H9 (cell line): ENCODE measurements around the gene PLPP1. TPM values are rescaled to one million over a fixed set of nuclear protein-coding genes. Genes with fewer than 3 reads are reported as not detected.

Source experiments
- DNase-seq: peaks from one replicate; pipeline ENCODE4 v3.0.0-alpha.2; 2017
- H2AFZ ChIP-seq: one replicate; pipeline ENCODE4 v1.6.1; 2013; ENCODE audit warnings: mild to moderate bottlenecking, low read length, control low read depth, moderate library complexity
- H2AK5ac ChIP-seq: 2 replicates; pipeline ENCODE4 v1.6.1; 2013; ENCODE audit warnings: low read length, control low read depth, mixed read lengths; ENCODE audit not compliant: insufficient read length
- H2BK120ac ChIP-seq: one replicate; pipeline ENCODE4 v1.6.1; 2013; ENCODE audit warnings: low read depth, mild to moderate bottlenecking, low read length, control low read depth, inconsistent platforms; ENCODE audit not compliant: poor library complexity, severe bottlenecking
- H2BK12ac ChIP-seq: 2 replicates; pipeline ENCODE4 v1.6.1; 2013; ENCODE audit warnings: low read length, control low read depth, mixed read lengths, low read depth; ENCODE audit not compliant: insufficient read length
- H2BK15ac ChIP-seq: 2 replicates; pipeline ENCODE4 v1.6.1; 2013; ENCODE audit warnings: low read depth, low read length, control low read depth
- H2BK20ac ChIP-seq: one replicate; pipeline ENCODE4 v1.6.1; 2013; ENCODE audit warnings: low read depth, mild to moderate bottlenecking, low read length, control low read depth, inconsistent platforms; ENCODE audit not compliant: poor library complexity, severe bottlenecking
- H2BK5ac ChIP-seq: 2 replicates; pipeline ENCODE4 v1.6.1; 2013; ENCODE audit warnings: low read length, control low read depth, mixed read lengths; ENCODE audit not compliant: insufficient read length
- H3K14ac ChIP-seq: 2 replicates; pipeline ENCODE4 v1.6.1; 2013; ENCODE audit warnings: low read length, control low read depth; ENCODE audit not compliant: insufficient read depth
- H3K18ac ChIP-seq: 2 replicates; pipeline ENCODE4 v1.6.1; 2013; ENCODE audit warnings: low read depth, mild to moderate bottlenecking, mixed read lengths, low read length, control low read depth; ENCODE audit not compliant: insufficient read length
- H3K23ac ChIP-seq: 2 replicates; pipeline ENCODE4 v1.6.1; 2013; ENCODE audit warnings: low read length, control low read depth, mixed read lengths, low read depth; ENCODE audit not compliant: insufficient read length
- H3K23me2 ChIP-seq: 2 replicates; pipeline ENCODE4 v1.6.1; 2013; ENCODE audit warnings: low read depth, mild to moderate bottlenecking, mixed read lengths, low read length, control low read depth; ENCODE audit not compliant: insufficient read length, poor library complexity, severe bottlenecking
- H3K27ac ChIP-seq: 2 replicates; pipeline ENCODE4 v1.5.1; 2013; ENCODE audit warnings: low read length, control low read depth, mixed read lengths, low read depth; ENCODE audit not compliant: insufficient read length
- H3K27me3 ChIP-seq: 2 replicates; pipeline ENCODE4 v1.6.1; 2013; ENCODE audit warnings: low read length, control low read depth, inconsistent platforms; ENCODE audit not compliant: insufficient read depth
- H3K4ac ChIP-seq: 2 replicates; pipeline ENCODE4 v1.6.1; 2013; ENCODE audit warnings: low read depth, mild to moderate bottlenecking, control low read depth, inconsistent platforms, low read length, moderate library complexity
- H3K4me1 ChIP-seq: 2 replicates; pipeline ENCODE4 v1.6.1; 2013; ENCODE audit warnings: low read length, control low read depth, inconsistent platforms; ENCODE audit not compliant: insufficient read depth
- H3K4me2 ChIP-seq: 2 replicates; pipeline ENCODE4 v1.6.1; 2013; ENCODE audit warnings: low read length, control low read depth, mixed read lengths; ENCODE audit not compliant: insufficient read length, insufficient read depth
- H3K56ac ChIP-seq: 2 replicates; pipeline ENCODE4 v1.6.1; 2013; ENCODE audit warnings: low read depth, mild to moderate bottlenecking, mixed read lengths, low read length, control low read depth; ENCODE audit not compliant: insufficient read length
- H3K79me1 ChIP-seq: 2 replicates; pipeline ENCODE4 v1.6.1; 2013; ENCODE audit warnings: low read depth, mild to moderate bottlenecking, moderate library complexity, low read length, control low read depth, inconsistent platforms; ENCODE audit not compliant: insufficient read depth, poor library complexity, severe bottlenecking
- H3K79me2 ChIP-seq: 2 replicates; pipeline ENCODE4 v1.6.1; 2013; ENCODE audit warnings: low read length, control low read depth, inconsistent platforms; ENCODE audit not compliant: insufficient read depth
- H3K9ac ChIP-seq: 2 replicates; pipeline ENCODE4 v1.6.1; 2013; ENCODE audit warnings: low read length, control low read depth, mixed read lengths; ENCODE audit not compliant: insufficient read length; ENCODE audit errors: extremely low read depth
- H3K9me3 ChIP-seq: one replicate; pipeline ENCODE4 v1.6.1; 2013; ENCODE audit warnings: low read depth, low read length, inconsistent platforms; ENCODE audit not compliant: control insufficient read depth
- H3T11ph ChIP-seq: one replicate; pipeline ENCODE4 v1.6.1; 2013; ENCODE audit warnings: mild to moderate bottlenecking, low read length, control low read depth, inconsistent platforms
- H4K20me1 ChIP-seq: one replicate; pipeline ENCODE4 v1.6.1; 2013; ENCODE audit not compliant: control insufficient read depth, insufficient read length, insufficient read depth
- H4K5ac ChIP-seq: 2 replicates; pipeline ENCODE4 v1.6.1; 2013; ENCODE audit warnings: low read depth, mild to moderate bottlenecking, mixed read lengths, low read length, control low read depth; ENCODE audit not compliant: insufficient read length
- H4K8ac ChIP-seq: replicated peaks from 2 replicates; pipeline ENCODE4 v1.6.1; 2013; ENCODE audit warnings: low read length, control low read depth, mixed read lengths, low read depth; ENCODE audit not compliant: insufficient read length
- H4K91ac ChIP-seq: 2 replicates; pipeline ENCODE4 v1.6.1; 2013; ENCODE audit warnings: low read depth, mild to moderate bottlenecking, moderate library complexity, mixed read lengths, low read length, control low read depth; ENCODE audit not compliant: insufficient read length
- H3K27ac Mint-ChIP-seq, 3 experiments: 2 replicates in 2 of 3; 3 replicates in 1 of 3; pipeline ENCODE4 v1.8.0; 2020 to 2021; ENCODE audit warnings: mixed read lengths in 3 of 3, mild to moderate bottlenecking in 1 of 3, moderate library complexity in 1 of 3
- H3K27me3 Mint-ChIP-seq: 2 replicates; pipeline ENCODE4 v1.8.0; 2021; ENCODE audit warnings: low read depth, mild to moderate bottlenecking, moderate library complexity, mixed read lengths
- H3K36me3 Mint-ChIP-seq, 3 experiments: 2 replicates in 2 of 3; 3 replicates in 1 of 3; pipeline ENCODE4 v1.8.0; 2020 to 2021; ENCODE audit warnings: low read depth in 3 of 3, mixed read lengths in 3 of 3; ENCODE audit not compliant: insufficient read depth in 1 of 3
- H3K4me1 Mint-ChIP-seq, 2 experiments: 2 replicates each; pipeline ENCODE4 v1.8.0; 2020; ENCODE audit warnings: mixed read lengths in 2 of 2
- H3K4me3 Mint-ChIP-seq, 2 experiments: 2 replicates in 1 of 2; 3 replicates in 1 of 2; pipeline ENCODE4 v1.8.0; 2020 to 2021; ENCODE audit warnings: mild to moderate bottlenecking in 2 of 2, mixed read lengths in 2 of 2, moderate library complexity in 1 of 2
- H3K9me3 Mint-ChIP-seq, 2 experiments: 2 replicates in 1 of 2; 3 replicates in 1 of 2; pipeline ENCODE4 v1.8.0; 2020; ENCODE audit warnings: mild to moderate bottlenecking in 2 of 2, mixed read lengths in 2 of 2, moderate library complexity in 1 of 2
- CTCF ChIP-seq: fragments of 200-600 bp; sonication (generic); conservative IDR thresholded peaks from 3 replicates; pipeline ENCODE4 v1.8.0; 2021; ENCODE audit warnings: antibody characterized with exemption, mild to moderate bottlenecking
- WGBS: extraction: QIAGEN DNeasy Blood & Tissue Kit; methylation state at CpG from one replicate; pipeline ENCODE4 v1.1.7; 2013; ENCODE audit warnings: missing lambda C conversion rate, low lambda C conversion rate, mixed read lengths; ENCODE audit not compliant: insufficient read length; ENCODE audit errors: extremely low coverage; 5-methylcytosine and 5-hydroxymethylcytosine counted together
- total RNA-seq: library from RNA; stranded (reverse); gene quantifications from 2 replicates; pipeline ENCODE4 v1.2.1, GENCODE V29; 2021

PLPP1 gene
- total RNA-seq, 1 experiment from 2014 or later = 85.9 TPM

- H4K5ac ChIP-seq = no peak overlapping the region
- H3K4ac ChIP-seq = no peak overlapping the region
- H2AFZ ChIP-seq = no peak overlapping the region
- H3T11ph ChIP-seq = no peak overlapping the region
- H3K4me1 ChIP-seq = no peaks in the 10 kb centered on the region; the same call in 1 of the 2 replicates
- no peaks in the 10 kb centered on the region for H4K20me1 ChIP-seq
- no peak overlapping the region for H3K9ac ChIP-seq
- H2AK5ac ChIP-seq = no peak overlapping the region
- no peak overlapping the region for H3K14ac ChIP-seq
- no peak overlapping the region for H2BK120ac ChIP-seq
- no peaks in the 10 kb centered on the region for H3K79me1 ChIP-seq
- Mint-ChIP-seq H3K4me3 (no peak overlapping the region), H3K4me1 (peaks cover 14 to 15% of the 10 kb centered on the region in 2 experiments), H3K27ac (no peak overlapping the region), H3K27me3 (no peaks in the 10 kb centered on the region), H3K36me3 (no peaks in the 10 kb centered on the region; a peak in 1 of 7 replicates), H3K9me3 (peaks cover 0 to 5% of the 10 kb centered on the region in 2 experiments; a peak in 1 of 5 replicates)
- H3K23ac ChIP-seq = no peak overlapping the region
- no peak overlapping the region for H2BK15ac ChIP-seq
- no peak overlapping the region for H3K27ac ChIP-seq
- no peak for TF ChIP-seq CTCF
- no peak overlapping the region for H3K18ac ChIP-seq
- no CpG with 5 or more reads among the region's 3 CpGs for WGBS
- H3K27me3 ChIP-seq = no peaks in the 10 kb centered on the region
- no peak overlapping the region for H3K4me2 ChIP-seq
- H2BK20ac ChIP-seq = no peak overlapping the region
- no peak overlapping the region for H2BK12ac ChIP-seq
- H3K9me3 ChIP-seq = no peaks in the 10 kb centered on the region
- DNase-seq = no peak
- H4K91ac ChIP-seq = no peak overlapping the region
- no peaks in the 10 kb centered on the region for H3K79me2 ChIP-seq
- H3K23me2 ChIP-seq = no peaks in the 10 kb centered on the region
- no peak overlapping the region for H2BK5ac ChIP-seq
- H4K8ac ChIP-seq = no peak overlapping the region
- H3K56ac ChIP-seq = no peak overlapping the region
Measured at GRCh38 chr5:55557123-55557522, 22.4 kb upstream of the PLPP1 start.
